Measurements from ENCODE around the gene LTBP2.
A peak's percentile ranks its signal among the peaks of the same experiment; 100 is the strongest.

The LTBP2 gene

DNA sequence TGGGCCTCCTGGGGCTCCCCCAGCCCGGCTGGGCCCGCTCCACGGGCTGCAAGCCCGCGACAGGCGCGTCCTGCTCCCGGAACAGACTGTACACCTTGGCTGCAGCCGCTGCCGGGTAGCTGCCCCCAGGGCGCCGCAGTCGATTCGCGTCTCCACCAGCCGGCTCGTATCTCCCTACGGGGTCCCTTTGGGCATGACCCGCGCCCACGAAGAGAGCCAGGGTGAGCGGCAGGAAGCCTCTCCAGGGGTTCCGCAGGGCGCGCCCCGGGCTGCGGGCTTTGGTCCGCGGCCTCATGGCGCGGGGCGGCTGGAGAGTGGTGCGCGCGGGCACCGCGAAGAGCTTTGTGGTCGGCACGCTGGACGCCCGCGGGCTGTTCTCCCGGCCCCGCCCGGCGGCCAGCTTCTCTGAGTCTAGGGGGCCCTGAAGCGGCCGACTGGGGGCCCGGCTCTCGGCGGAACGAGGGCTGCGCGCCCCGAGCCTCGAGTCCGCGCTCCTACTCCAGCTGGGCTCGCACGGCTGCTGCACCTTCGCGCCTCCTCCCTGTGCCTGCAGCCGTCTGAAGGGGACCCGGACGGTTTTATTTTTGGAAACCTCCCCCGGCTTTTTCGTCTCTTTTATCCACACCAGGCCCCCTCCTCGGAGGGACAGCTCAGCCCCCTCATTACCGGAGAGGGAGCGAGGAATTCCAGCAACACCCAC is at the start of gene LTBP2:
Gene LTBP2 (minus strand): TSS at position 588 of the 700 bp plus-strand sequence. CDS start 293 bp downstream, at position 295.
- no peak for DNase-seq

DNA sequence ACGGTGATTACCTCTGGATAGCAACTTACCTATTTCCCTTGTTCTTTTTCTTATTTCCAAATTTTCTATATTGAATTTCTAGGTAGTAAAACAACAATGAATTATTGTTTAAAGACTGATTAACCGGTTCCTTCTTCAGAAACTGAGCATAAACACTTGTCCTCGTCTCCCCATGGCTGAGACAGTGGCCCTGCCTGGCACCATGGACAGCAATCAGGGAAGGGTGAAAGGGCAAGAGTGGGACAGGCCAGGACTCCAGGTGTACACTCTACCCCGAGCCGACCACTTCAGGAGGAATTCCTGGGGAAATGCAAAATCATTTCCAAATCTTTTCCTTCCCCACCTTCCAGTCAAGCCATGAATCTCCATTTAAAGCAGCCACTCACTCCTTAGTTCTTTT is 48.8 kb upstream of the LTBP2 start:
- DNase-seq, result no peak

DNA sequence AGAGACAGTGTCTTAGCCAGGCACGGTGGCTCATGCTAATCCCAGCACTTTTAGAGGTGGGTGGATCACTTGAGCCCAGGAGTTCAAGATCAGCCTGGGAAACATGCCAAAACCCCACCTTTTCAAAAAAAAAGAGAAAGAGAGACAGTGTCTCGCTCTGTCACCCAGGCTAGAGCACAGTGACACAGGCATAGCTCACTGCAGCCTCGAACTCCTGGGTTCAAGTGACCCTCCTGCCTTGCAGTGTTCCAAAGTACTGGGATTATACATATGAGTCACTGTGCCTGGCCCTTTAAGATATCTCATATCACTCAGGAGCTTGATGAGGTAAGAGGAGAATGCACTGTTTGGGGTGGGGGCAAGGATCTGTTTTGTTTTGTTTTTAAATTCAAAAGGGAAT is 48.1 kb upstream of the LTBP2 start:
- DNase-seq, result no peak

DNA sequence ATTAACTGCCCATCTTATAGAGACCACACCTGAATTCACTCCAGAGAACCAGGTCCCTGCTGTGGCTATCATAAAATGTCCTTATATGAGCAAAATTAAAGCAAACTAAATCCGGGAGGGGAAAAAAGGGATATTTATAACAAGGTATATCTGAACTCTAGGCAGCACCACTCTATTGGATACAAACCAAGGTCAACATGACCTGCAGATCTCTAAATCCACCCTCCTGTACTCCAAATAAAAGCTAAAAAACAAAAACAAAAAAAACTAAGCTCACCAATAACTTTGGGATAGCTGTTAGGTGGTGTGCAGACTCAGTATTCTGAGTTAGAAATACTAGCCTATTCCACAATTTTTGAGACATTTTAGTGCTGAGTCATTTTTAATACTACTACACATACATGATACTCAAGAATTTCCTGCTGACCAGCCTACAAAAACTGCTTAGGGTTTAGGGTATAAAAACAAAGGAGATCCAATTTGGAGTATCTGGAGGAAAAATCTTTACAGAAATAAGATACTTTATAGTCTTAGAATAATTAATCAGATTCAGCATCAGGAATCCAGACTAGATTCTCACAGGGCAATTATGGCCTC is 46.6 kb upstream of the LTBP2 start:
- no peak for DNase-seq

DNA sequence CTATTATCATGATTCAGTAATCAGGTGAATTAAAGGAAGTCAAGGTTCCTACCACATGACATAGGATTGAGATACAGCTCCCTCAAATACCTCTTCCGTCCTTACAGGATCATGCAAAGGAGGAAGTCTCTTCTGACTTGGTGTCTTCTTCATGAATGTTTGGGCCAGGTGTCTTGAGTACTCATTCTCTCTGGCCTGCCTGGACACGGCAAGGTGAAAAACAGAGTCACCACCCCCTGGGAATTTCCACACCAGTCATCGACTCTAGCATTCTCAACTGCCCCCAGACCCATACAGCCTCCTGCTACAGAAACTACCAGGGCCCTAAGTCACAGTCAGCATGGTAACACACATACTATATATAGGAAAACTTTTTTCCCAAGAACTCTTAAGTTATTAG is 44.9 kb upstream of the LTBP2 start:
- DNase-seq, result no peak

DNA sequence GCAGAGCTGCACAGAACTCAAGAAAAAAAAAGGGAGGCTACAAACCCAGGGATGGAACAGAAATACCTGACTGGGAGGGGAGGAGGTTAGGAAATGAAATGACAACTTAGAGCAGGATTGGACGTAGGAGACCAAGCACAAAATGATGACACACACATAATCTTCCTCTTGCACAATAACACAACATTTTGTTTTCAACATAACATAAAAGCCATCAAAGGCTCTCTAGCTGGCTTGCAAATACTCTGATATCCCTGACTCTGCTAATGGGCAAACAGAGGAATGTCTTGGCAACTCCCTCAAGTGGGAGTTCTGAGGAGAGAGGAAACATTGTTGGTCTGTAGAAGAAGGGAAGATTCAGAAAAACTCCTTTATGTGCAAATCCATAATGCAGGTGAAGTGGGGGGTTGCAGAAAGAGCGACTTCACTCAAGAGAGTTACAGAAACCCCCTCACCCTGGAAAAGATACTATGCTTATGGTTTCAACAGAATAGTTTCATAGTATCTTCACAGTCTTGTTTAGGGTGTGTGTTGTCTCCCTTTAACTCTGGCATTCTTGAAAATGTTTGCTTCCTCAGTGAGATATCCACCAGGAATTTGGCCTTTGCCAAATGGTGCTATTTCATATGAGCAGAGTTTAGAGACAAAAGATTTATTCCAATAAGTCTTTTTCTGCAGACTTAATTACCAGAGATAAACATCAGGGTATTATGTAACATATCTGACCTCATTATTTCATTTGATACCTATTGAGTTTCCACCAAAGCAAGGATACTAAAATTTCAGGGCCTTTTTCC is 43.8 kb upstream of the LTBP2 start:
- no peak for DNase-seq

DNA sequence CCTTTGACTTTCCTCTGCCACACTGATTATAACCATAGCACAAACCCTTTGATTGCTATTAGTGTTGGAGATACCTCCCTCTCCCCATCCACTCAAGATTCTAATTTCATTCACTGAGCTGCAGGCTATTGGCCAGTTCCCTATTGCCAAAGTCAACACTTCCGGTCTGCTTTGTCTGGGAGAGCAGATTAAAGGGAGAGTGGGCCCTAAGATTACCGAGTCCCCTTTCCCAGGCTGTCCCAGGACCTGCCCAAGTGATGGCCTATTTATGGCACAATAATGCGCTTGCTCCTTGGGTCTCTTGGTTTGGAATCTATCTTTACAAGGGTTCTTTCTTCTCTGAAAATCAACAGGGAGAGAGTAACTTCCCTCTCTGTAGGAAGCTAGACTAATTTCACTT is 42.9 kb upstream of the LTBP2 start:
- no peak for DNase-seq

DNA sequence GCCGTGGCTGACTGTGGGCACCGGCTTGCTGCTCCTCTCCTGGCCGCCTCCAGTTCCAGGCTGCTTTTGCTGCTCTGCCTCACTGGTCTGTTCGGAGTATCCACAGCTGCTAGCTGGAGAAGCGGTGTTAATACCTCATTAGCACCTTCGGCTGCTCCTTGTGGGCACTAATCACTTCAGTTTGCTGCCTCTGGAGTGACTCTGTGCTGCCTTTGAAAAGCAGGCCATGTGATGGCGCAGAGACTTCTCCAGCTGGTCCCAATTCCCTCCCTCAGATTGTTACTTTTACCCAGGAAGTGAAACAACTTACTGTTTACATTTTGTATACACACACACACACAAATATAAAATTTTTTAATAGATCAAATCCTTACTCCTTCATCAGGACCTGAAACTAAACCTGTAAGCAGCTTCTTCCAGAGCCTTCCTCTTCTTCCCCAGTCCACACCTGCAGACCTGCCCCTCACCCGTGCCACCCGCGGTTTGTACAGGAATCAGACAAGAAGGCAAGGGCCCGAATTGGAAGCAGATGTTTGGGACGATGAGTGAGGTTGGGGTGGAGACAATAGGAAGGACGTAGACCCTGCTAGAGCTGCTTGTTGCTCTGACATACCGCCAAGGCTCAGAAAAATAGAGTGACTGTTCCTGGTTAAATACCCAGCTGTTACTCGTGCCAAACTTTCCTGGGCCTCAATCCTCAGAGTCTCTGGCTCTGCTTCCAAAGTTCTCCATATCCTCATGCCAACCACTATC is 41.5 kb upstream of the LTBP2 start:
- no peak for DNase-seq

DNA sequence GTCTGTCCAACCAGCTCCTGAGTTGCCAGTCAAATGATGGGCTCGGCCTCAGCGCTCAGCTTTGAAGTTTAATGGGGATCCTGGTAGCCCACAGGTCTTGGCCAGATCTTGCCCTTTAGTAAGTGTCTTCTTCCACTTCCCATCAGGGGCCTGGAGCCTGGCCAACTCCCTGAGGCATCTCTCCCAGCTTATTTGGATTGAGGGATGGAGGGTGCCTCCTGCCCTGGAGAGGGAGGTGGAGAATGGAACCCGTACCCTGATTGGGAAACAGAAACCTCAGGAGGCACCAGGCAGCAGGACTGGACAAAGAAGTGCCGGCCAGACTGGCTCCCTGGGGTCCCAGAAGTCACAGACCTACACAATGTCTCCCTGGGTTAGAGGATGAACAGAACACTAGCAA is 40.5 kb upstream of the LTBP2 start:
- no peak for DNase-seq

DNA sequence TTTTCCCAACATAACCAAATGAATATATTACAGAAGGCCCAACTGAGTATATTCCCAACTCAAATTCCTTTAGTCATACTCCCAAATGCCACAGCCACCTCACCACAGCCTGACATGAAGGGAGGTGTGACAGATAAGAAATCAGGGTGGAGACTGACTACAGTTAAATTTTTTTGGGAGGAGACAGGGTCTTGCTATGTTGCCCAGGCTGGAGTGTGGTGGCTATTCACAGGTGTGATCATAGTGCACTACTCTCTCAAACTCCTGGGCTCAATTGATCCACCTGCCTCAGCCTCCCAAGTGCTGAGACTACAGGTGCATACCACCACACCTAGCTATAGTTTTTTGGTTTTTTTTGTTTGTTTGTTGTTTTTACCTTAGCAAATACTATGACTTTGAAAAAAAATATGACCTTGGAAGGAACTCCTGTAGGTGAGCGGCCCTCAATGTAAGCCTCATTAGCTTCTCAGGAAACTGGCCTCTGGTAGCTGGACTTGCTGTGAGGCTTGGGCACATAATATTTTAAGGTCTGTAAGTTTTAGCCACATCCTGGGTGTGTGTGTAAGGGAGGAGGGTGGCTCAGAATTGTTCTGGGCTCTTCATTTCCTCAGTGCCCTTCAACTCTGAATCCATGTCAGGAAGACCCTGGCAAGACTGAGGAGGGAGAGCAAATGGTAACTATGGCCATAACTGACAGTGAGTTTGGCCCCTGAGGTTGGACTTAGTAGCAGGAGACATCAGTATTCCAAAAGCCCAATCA is 39.1 kb upstream of the LTBP2 start:
- DNase-seq, result no peak

DNA sequence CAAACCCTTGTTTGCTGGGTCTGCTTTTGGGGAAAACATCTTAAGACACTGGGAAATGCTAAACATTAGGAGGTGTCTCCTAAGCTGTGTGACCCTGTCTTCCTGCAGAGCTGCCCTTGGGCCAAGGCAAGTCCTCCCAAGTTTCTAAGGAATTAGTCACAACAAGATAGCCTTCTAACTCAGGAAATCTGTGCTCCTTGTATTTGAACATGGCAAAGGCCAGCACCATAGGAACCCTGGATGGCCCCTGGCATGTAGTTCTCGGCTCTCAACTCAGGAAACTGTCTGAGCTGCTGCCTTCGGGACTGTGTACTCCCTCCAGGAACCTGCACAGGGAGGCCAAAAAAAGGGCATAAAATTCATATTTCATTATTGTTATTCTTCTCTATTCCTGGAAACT is 37.6 kb upstream of the LTBP2 start:
- no peak for DNase-seq

DNA sequence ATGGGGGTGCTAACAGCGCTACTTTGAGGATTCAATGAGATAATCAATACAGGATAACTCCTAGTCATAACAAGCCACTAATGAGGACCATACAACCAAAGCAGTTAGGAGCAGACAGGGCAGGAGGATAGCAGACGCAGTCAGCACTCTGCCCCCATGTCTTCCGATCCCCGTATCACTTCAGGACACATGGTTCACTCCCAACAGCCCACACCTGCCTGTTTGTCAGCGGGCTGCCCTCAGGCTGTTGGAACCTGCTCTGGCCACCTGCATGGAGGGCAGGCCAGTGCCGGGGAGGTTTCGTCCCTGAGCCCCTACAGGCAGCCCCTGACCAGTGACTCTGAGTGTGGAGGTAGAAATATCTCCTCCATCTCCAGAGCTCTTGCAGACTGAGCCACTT is 37.1 kb upstream of the LTBP2 start:
- no peak for DNase-seq

DNA sequence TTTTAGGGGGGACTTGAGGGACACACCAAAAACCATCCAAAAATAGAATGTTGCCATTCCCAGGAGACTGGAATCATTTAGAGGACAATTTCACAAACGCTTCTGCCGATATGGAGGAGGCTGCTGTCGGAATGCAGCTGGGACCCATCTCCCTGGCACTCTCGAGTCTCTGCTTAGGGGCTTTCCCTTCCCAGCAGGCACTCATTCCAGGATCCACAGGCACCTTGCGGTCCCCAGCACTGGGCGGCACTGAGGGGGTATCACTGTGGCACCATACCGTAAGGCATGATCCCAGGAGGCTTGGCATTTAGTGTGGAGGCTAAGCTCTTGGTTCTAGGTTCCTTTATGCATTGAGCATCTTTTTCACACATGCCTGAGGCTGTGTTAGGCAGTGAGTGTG is 36.6 kb upstream of the LTBP2 start:
- no peak for DNase-seq

DNA sequence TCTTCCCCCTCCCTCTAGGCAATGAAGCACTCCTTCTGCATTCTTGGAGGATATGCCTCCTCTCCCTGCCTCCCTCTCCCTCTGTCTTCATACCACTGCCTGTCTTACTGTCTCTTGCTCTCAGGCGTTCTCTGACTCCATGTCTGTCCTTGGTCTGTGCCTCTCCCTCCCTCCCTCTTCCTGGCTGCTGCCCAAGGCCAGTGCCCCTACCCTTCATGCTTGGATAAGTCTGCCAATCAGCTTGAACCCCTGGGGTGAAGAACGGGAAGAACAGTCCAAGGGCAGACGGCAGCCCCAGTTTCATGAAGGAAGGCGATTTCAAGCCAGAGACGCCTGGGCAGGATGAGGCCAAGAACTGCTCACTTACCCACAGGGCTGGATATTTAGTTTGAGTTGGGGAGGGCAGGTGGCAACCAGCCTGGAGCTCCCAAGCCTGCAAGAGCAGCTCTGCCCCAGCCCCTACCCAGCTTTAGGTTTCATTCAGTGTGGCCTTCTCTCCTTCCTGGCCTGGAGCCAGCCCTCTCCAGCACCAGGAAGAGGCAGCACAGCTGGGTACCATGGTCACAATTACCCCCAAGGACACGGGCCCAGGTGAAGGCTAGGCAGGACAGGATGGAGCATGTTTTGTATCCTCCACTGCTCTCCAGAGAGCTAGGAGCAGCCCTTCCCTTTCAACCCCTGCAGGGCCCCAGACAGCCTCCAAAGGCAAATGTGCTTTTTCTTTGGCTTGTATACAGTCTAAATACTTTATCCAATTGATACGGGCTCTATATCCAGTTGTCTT is 35.8 kb upstream of the LTBP2 start:
- peak; percentile 50 for DNase-seq

DNA sequence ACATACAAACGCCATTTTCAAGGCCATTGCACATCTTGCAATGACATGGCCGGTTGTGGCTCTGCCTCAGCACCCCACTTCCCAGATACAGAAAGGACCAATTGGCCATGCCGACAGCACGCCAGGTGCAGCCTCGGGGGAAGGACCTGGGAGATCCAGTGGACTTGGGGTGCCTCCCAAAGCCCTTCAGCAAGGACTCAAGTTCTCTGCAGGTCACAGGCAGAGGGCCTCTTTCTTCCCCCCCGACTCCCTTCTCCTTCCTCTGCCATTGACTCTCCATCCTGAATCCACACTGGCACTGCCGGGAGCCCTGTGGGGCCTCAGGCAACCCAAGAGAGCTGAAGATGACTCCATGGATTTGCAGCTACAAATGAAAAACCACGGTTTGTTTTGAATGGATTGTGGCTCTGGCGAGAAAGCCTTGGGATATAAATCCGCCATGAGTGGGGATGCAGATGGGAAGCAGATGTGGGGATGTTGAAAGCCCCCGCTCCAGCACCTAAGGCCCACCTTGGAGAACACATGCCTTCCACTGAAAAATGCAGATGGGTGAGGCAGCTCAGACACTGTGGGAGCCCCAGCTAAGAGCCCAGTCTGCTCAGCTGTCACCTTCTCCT is 35.1 kb upstream of the LTBP2 start:
- DNase-seq, result no peak

DNA sequence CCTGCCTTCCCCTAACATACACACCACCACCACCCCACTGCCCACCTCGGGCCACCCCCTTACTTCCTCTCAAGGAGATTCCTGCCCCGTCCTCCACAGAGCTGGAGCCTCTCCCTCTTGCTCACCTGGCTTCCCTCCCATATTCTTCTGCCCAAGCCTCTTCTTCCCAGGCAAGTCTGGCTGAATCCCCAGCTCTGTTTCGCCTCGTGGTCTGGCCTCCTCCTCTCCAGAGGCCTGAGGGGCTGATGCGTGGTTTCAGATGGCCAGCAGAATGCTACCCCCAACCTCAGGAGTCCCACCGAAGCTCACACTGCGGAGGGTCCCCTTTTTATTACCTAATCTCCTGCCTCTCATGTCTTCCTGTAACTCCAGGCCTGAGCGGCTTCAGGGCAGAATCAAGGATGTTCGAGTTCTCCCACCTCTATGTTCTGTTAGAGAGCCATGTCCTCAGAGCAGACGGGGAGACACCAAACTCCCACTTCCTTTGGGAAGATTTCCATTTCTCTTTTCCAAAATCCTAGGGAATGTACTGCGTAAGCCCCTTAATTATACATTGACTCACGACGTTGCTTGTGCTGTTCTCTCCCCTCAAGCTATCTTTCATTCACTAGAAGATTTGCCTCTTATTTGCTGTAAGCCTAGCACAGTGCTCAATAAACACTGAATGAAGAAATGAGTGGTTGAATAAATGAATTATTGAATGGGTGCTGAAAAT is 33.9 kb upstream of the LTBP2 start:
- no peak for DNase-seq

DNA sequence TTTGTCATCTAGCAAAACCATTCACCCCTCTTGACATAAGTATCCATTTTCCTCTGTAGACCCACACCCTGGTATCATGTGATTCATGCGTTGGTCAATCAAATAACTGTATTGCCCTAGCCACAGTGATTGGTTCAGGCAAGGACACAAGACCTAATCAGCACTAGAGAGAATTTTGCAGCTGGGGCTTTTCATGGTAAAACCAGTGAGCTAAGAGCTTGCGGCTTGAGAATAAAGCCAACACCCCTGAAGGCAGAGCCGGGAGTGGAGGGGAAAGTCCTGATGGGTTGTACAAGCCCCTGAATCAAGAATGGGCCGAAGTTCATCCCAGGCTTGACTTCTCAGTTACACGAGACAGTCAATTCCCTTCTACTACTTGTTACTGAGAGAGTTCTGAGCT is 33.2 kb upstream of the LTBP2 start:
- DNase-seq, result no peak

DNA sequence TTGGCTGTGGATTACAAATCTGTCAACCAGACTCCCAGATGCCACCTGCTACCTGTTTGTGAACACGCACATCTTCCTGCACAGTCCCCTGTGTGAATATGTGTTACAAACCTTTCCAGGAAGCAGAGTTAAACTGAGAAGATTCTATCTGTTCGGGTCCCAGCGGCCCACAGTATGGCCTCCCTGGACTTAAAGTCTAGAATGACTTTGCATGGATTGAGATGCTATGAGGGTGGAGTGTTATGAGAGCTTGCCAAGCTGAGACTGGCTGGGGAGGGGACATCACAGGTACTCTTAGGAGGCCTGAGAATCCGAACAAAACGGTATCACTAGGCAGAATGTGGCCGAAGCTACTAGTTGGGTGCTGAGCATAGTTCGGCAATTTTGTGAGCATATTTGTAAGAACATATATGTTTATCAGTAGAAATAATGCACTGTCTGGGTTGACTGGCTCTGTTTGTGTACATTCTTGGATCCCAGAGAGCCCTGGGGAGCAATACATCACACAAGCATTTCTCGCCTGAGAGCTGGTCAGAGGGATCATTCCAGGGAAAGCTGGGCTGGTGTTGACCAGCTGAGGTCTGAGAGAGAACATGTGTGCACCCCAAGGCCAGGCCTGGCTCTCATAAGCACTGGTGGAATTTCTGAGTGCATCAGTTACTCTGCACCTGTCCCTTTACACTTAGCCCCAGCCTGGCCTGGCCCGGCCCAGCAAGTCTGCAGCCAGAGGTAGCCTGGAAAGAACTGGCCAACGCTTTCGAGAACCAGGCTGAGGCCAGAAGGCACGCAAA is 29.8 kb upstream of the LTBP2 start:
- no peak for DNase-seq

DNA sequence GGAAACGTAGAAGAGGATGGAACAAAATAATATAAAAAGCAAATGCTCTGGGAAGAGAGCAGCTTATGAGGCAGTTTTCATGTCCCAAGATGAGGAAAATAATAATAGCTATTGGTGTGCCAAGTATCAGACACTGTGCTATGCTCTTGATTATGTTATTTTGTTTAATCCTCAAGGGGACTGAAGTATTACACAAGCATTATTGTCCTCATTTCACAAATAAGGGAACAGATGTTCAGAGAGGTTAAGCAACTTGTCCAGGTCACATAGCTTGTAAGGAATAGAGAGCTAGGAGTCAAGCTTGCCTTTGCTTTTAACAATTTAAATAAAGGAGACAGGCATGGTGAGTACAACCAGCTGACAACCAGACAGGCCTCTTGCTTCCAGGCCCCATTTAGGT is 26.9 kb upstream of the LTBP2 start:
- no peak for DNase-seq

DNA sequence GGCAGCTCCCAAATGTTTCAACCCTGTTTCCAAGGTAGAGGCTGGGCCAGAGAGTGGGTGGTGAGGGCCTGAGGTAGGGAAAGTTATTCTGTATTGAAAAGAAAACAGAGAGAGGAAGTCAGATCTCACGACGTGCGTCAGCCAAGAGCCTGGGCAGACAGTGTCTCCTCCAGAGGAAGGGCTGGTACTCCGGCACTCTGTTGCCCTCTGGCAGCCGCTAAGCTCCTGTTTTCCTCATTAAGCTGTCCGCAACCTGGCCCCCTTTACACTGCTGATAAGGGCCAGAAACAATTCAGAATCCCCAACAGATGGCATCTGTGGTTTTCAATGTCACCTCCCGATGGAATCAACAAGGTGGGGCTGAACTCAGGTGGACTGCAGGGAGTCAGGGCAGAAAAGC is 26.0 kb upstream of the LTBP2 start:
- no peak for DNase-seq

Data from NCI-H1417 treated with DMSO at 0.1 percent for 48 hours (cell line).